22Rv1 (cell line): ENCODE results near the gene CTNNB1.

ENCODE experiments used
- H3K27ac ChIP-seq: fragments of 450-650 bp; 2 replicates; pipeline ENCODE4 v1.5.1; 2017
- CTCF ChIP-seq: fragments of 450-650 bp; IDR thresholded peaks from 2 replicates; pipeline ENCODE4 v1.5.1; 2017; ENCODE audit warnings: mild to moderate bottlenecking
- ZFX ChIP-seq: fragments of 450-650 bp; IDR thresholded peaks from 2 replicates; pipeline ENCODE4 v1.6.1; 2017; ENCODE audit warnings: antibody characterized with exemption, borderline replicate concordance

CTNNB1 gene

GRCh38 chr3:41258239-41258800 is 59.0 kb downstream of the CTNNB1 start:
- no peak for TF ChIP-seq ZFX
- TF ChIP-seq CTCF = no peak
- no peak overlapping the region for H3K27ac ChIP-seq

DNA sequence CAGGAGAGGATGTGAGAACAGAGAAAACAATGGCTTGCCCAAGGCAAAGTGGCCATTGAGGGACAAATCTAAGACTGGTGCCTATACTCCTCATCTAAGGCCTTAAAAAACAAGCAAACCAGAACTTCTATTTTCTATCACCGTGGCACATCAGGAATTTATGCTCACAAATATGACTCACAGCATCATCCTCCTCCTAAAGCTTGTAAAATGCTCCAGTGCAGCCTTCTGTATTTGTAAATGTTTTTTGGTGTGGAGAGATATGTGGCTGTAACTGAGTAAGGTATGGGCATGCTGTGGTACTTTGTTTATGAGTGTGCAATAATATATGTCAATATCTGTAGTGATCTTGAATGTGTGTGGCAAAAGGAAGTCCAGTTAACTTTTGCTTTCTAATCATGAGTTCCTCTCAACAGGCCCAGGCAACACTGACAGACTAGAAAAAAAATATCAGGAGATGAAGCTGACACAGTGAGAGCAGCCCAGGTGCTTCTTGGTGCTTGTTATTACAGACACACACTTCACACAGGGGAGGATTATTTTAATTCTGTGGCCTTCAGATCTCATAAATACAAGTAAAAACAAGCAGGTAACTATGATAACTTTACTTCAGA is 60.3 kb downstream of the CTNNB1 start:
- H3K27ac ChIP-seq = no peak overlapping the region
- TF ChIP-seq CTCF = no peak
- no peak for TF ChIP-seq ZFX

- TF ChIP-seq ZFX (no peak), CTCF (no peak)
- H3K27ac ChIP-seq = no peak overlapping the region
Measured at GRCh38 chr3:41260063-41260450, 60.8 kb downstream of the CTNNB1 start.

DNA sequence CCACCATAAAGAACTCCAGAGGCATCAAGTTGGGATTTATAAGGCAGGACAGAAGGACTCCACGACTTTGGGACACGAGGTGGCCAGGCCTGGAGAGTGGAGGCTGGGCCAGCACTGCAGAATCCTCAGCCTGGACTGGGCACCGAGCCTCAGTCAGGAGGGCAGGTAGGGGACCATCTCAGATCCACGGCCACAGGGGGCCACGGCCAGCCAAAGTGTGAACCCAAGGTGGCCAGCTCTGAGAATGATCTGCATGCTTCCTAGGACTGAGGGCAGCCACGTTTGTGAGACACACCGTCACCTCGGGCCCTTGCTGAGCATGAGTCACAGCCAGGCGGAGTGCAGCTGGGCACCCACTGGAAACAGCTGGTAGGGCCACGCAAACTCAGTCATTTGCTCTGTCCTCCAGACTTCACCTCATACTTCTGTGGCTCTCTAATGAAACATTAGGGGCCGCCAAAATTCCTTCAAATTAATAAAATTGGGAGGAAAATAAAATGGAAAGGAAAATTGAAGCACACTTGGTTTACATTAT is 65.8 kb downstream of the CTNNB1 start:
- TF ChIP-seq CTCF (no peak), ZFX (no peak)
- no peak overlapping the region for H3K27ac ChIP-seq

DNA sequence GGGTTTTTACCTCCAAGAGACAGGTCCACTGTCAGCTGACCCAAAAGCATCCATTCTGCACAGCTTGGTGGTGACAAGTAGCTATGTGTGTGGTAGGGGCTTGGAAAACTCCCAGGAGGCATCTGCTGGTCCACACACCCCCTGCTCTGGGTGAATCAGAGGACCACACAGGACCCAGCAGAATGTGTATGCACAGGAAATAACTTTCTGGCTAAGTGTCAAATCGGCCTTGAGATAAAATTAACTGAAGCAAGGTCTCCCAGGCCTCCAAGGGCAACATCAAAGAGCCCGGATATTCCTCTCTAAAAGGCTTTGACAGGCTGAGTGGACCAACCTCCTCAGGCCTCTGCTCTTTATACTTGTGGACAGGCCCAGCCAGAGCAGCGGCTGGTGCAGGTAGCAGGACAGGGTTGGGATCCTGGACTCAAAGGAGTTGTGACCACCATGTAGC is 66.5 kb downstream of the CTNNB1 start:
- TF ChIP-seq CTCF (no peak), ZFX (no peak)
- no peak overlapping the region for H3K27ac ChIP-seq

DNA sequence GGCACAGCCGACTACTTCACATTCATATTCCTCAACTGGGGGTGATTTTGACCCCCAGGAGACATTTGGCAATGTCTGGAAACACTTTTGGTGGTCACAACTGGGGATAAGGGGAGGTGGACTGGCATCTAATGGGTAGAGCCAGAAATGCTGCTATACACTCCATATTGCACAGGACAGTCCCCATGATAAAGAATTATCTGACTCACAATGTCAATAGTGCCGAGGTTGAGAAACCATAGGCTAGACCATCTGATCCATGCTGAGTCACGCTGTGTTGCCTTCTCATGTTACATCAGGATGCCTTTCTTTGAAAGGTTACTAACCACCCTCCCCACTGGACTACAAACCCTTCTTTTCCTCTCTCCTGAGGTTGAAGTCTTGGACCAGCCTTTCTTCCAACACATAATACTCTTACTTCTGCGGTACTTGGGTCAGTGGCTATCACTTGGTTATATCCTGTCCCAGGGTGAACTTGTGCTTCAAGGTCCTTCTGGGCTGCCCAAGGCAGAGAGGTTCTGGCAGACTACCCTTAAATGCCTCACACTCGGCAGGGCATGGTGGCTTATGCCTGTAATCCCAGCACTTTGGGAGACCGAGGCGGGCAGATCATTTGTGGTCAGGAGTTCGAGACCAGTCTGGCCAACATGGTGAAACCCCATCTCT is 68.8 kb downstream of the CTNNB1 start:
- peak overlapping the region; percentile 42; the same call in 1 of the 2 replicates for H3K27ac ChIP-seq
- no peak for TF ChIP-seq CTCF
- no peak for TF ChIP-seq ZFX

GRCh38 chr3:41272667-41273066 is 73.4 kb downstream of the CTNNB1 start:
- no peak overlapping the region for H3K27ac ChIP-seq
- TF ChIP-seq ZFX (no peak), CTCF (no peak)
